A549 (cell line): ENCODE results near the gene MLANA. TPM values are rescaled to one million over a fixed set of nuclear protein-coding genes. Genes with fewer than 3 reads are reported as not detected.
A peak's percentile ranks its signal among the peaks of the same experiment; 100 is the strongest.

ENCODE experiments used
- ATAC-seq, 2 experiments: fragments of 200-7000 bp in 1 of 2; fragments of >200 bp in 1 of 2; cut with Nextera tagmentation in 1 of 2; cut with Tn5 transposase in 1 of 2; 3 replicates each; pipeline versions ENCODE4 v1.8.0 to v1.9.1; 2018 to 2020; ENCODE audit warnings: mild to moderate bottlenecking in 1 of 2, moderate library complexity in 1 of 2
- CTCF ChIA-PET: fragments of 300-600 bp; sonication (Branson Sonifier 250); formaldehyde crosslinking; extraction: SDS; loops from one replicate; lab custom pipeline; 2021; ENCODE audit warnings: antibody characterized with exemption, inconsistent platforms; lab: Yijun Ruan, JAX
- POLR2A ChIA-PET: fragments of 350-600 bp; formaldehyde crosslinking; extraction: SDS; loops from one replicate; lab custom pipeline; 2021; ENCODE audit warnings: antibody characterized with exemption, inconsistent platforms; lab: Yijun Ruan, JAX
- DNase-seq, 2 experiments: peaks; one replicate each; pipeline versions ENCODE4 v3.0.0 to v3.0.0-alpha.2; 2011 to 2016; ENCODE audit warnings: low read depth in 1 of 2, low spot score in 1 of 2
- FAIRE-seq: peaks from 2 replicates; lab custom pipeline; 2011; peaks lifted over from hg19 to GRCh38; lab: Jason Lieb, UNC
- H3K27ac ChIP-seq, 2 experiments: fragments of >200 bp; sonication (Bioruptor Twin); formaldehyde crosslinking; 3 replicates each; pipeline ENCODE4 v1.5.1; 2016 to 2017
- H3K4me1 ChIP-seq: fragments of >200 bp; sonication (Bioruptor Twin); formaldehyde crosslinking; 3 replicates; pipeline ENCODE4 v1.6.1; 2016
- H3K4me2 ChIP-seq: fragments of >200 bp; sonication (Bioruptor Twin); formaldehyde crosslinking; 3 replicates; pipeline ENCODE4 v1.6.1; 2016
- H3K4me3 ChIP-seq: fragments of >200 bp; sonication (Bioruptor Twin); formaldehyde crosslinking; 3 replicates; pipeline ENCODE4 v1.5.1; 2016
- H3K9me3 ChIP-seq: fragments of >200 bp; sonication (Bioruptor Twin); formaldehyde crosslinking; 3 replicates; pipeline ENCODE4 v1.6.1; 2016
- FOSB ChIP-seq: fragments of 250-450 bp; sonication (Bioruptor Pico); IDR thresholded peaks from 2 replicates; pipeline ENCODE4 v1.5.0; 2020; ENCODE audit warnings: mild to moderate bottlenecking, moderate library complexity
- GATA3 ChIP-seq: IDR thresholded peaks from 2 replicates; pipeline ENCODE4 v1.6.1; 2012; ENCODE audit warnings: borderline replicate concordance
- HDAC2 ChIP-seq: fragments of 200-600 bp; sonication (generic); IDR thresholded peaks from 2 replicates; pipeline ENCODE4 v1.6.1; 2016
- HEYL ChIP-seq: fragments of 250-450 bp; sonication (Bioruptor Pico); IDR thresholded peaks from 2 replicates; pipeline ENCODE4 v1.8.0; 2021; ENCODE audit warnings: mild to moderate bottlenecking, moderate library complexity
- HOXB5 ChIP-seq: fragments of 250-450 bp; sonication (Bioruptor Pico); IDR thresholded peaks from 2 replicates; pipeline ENCODE4 v1.5.0; 2020; ENCODE audit warnings: mild to moderate bottlenecking, moderate library complexity
- JUNB ChIP-seq: fragments of >200 bp; sonication (Bioruptor Twin); formaldehyde crosslinking; IDR thresholded peaks from 2 replicates; pipeline ENCODE4 v1.6.1; 2016
- NR3C1 ChIP-seq: fragments of >200 bp; sonication (Bioruptor Twin); formaldehyde crosslinking; IDR thresholded peaks from 3 replicates; pipeline ENCODE4 v1.6.1; 2017
- PHF8 ChIP-seq: fragments of 200-600 bp; sonication (generic); IDR thresholded peaks from 2 replicates; pipeline ENCODE4 v1.6.1; 2016; ENCODE audit warnings: low read depth, mild to moderate bottlenecking, antibody characterized with exemption, moderate library complexity, borderline replicate concordance
- POLR2A ChIP-seq: IDR thresholded peaks from 2 replicates; pipeline ENCODE4 v1.6.1; 2012; ENCODE audit warnings: mild to moderate bottlenecking, low read length
- RAD21 ChIP-seq, 2 experiments: fragments of >200 bp in 1 of 2; sonication (Bioruptor Twin) in 1 of 2; formaldehyde crosslinking in 1 of 2; IDR thresholded peaks in 1 of 2; conservative IDR thresholded peaks in 1 of 2; 2 replicates in 1 of 2; 3 replicates in 1 of 2; pipeline ENCODE4 v1.6.1; 2012 to 2018; ENCODE audit warnings: inconsistent platforms in 1 of 2
- RARB ChIP-seq: fragments of 250-450 bp; sonication (Bioruptor Pico); IDR thresholded peaks from 2 replicates; pipeline ENCODE4 v1.8.0; 2021; ENCODE audit warnings: mild to moderate bottlenecking, moderate library complexity
- RCOR1 ChIP-seq: fragments of 150-350 bp; IDR thresholded peaks from 2 replicates; pipeline ENCODE4 v1.6.1; 2014; ENCODE audit warnings: antibody characterized with exemption, low read length, low read depth
- SREBF2 ChIP-seq: fragments of 450-650 bp; IDR thresholded peaks from 2 replicates; pipeline ENCODE4 v1.6.1; 2014; ENCODE audit warnings: mild to moderate bottlenecking, moderate library complexity
- ZFP36 ChIP-seq: fragments of 450-650 bp; IDR thresholded peaks from 2 replicates; pipeline ENCODE4 v1.6.1; 2014; ENCODE audit warnings: borderline replicate concordance; ENCODE audit not compliant: partially characterized antibody
- WGBS: methylation state at CpG from one replicate; pipeline ENCODE4 v1.1.6; 2017; ENCODE audit errors: missing lambda C conversion rate; 5-methylcytosine and 5-hydroxymethylcytosine counted together
- polyA plus RNA-seq, 4 experiments: library from polyadenylated mRNA; depleted of rRNA in 3 of 4; stranded (reverse); fragments of >200 nt; fragmentation: RNase III in 1 of 4; extraction: RNeasy Plus Mini Kit Qiagen cat#74134 plus additional on column Dnase treatment in 1 of 4; gene quantifications; 2 replicates in 3 of 4; 3 replicates in 1 of 4; pipeline ENCODE4 v1.2.3, GENCODE V29; 2011 to 2017
- TF ChIP-seq, protein P1 (sequence below): fragments of 250-450 bp; sonication (Bioruptor Pico); IDR thresholded peaks from 2 replicates; pipeline ENCODE4 v1.5.0; 2021; ENCODE audit warnings: mild to moderate bottlenecking, moderate library complexity, borderline replicate concordance
- TF ChIP-seq, protein P2 (sequence below): fragments of 150-350 bp; IDR thresholded peaks from 2 replicates; pipeline ENCODE4 v1.6.1; 2014; ENCODE audit warnings: low read depth, mild to moderate bottlenecking, low read length
- TF ChIP-seq, protein P3 (sequence below): fragments of 450-650 bp; IDR thresholded peaks from 2 replicates; pipeline ENCODE4 v1.6.1; 2014; ENCODE audit warnings: antibody characterized with exemption
- TF ChIP-seq, protein P4 (sequence below): fragments of >200 bp; sonication (Bioruptor Twin); formaldehyde crosslinking; IDR thresholded peaks from 3 replicates; pipeline ENCODE4 v1.5.1; 2016
- TF ChIP-seq, protein P5 (sequence below): fragments of 200-600 bp; sonication (generic); IDR thresholded peaks from 2 replicates; pipeline ENCODE4 v1.6.1; 2016; ENCODE audit warnings: antibody characterized with exemption, mild to moderate bottlenecking, moderate library complexity
- TF ChIP-seq, protein P6 (sequence below): IDR thresholded peaks from 2 replicates; pipeline ENCODE4 v1.6.1; 2012; ENCODE audit warnings: low read depth, borderline replicate concordance

Gene MLANA
- polyA plus RNA-seq, 2 of the 4 experiments (the other 2 are of a cell fraction) = not detected

DNA sequence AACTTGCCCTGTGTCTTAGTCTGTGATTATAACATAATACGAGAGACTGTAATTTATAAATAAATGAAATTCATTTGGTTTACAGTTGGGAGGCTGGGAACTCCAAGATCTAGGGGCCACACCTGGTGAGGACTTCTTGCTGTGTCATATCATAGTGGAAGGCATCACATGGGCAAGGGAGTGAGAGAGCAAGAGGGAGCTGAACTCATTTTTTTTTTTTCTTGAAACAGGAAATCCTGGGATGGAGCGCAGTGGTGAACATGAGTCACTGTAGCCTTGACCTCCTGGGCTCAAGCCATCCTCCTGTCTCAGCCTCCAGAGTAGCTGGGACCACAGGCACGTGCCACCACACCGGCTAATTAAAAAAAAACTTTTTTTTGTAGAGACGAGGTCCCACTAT is 7.2 kb downstream of the MLANA start:
- FAIRE-seq = no peak
- H3K9me3 ChIP-seq = no peaks in the 10 kb centered on the region
- no peak overlapping the region for H3K4me3 ChIP-seq
- no peak for TF ChIP-seq NR3C1
- TF ChIP-seq HOXB5 = no peak
- no peak for TF ChIP-seq RARB (CRISPR knock-in tag)
- TF ChIP-seq, protein P1, sequence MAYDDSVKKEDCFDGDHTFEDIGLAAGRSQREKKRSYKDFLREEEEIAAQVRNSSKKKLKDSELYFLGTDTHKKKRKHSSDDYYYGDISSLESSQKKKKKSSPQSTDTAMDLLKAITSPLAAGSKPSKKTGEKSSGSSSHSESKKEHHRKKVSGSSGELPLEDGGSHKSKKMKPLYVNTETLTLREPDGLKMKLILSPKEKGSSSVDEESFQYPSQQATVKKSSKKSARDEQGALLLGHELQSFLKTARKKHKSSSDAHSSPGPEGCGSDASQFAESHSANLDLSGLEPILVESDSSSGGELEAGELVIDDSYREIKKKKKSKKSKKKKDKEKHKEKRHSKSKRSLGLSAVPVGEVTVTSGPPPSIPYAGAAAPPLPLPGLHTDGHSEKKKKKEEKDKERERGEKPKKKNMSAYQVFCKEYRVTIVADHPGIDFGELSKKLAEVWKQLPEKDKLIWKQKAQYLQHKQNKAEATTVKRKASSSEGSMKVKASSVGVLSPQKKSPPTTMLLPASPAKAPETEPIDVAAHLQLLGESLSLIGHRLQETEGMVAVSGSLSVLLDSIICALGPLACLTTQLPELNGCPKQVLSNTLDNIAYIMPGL (CRISPR knock-in tag) = no peak
- no peak for TF ChIP-seq HDAC2
- TF ChIP-seq PHF8 = no peak
- TF ChIP-seq, protein P2, sequence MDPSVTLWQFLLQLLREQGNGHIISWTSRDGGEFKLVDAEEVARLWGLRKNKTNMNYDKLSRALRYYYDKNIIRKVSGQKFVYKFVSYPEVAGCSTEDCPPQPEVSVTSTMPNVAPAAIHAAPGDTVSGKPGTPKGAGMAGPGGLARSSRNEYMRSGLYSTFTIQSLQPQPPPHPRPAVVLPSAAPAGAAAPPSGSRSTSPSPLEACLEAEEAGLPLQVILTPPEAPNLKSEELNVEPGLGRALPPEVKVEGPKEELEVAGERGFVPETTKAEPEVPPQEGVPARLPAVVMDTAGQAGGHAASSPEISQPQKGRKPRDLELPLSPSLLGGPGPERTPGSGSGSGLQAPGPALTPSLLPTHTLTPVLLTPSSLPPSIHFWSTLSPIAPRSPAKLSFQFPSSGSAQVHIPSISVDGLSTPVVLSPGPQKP = no peak
- TF ChIP-seq, protein P3, sequence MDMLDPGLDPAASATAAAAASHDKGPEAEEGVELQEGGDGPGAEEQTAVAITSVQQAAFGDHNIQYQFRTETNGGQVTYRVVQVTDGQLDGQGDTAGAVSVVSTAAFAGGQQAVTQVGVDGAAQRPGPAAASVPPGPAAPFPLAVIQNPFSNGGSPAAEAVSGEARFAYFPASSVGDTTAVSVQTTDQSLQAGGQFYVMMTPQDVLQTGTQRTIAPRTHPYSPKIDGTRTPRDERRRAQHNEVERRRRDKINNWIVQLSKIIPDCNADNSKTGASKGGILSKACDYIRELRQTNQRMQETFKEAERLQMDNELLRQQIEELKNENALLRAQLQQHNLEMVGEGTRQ = no peak
- TF ChIP-seq GATA3 = no peak
- TF ChIP-seq HEYL = no peak
- TF ChIP-seq FOSB = no peak
- TF ChIP-seq RCOR1 = no peak
- no peak for TF ChIP-seq SREBF2
- TF ChIP-seq ZFP36 = no peak
- no peak for TF ChIP-seq POLR2A
- TF ChIP-seq, protein P4, sequence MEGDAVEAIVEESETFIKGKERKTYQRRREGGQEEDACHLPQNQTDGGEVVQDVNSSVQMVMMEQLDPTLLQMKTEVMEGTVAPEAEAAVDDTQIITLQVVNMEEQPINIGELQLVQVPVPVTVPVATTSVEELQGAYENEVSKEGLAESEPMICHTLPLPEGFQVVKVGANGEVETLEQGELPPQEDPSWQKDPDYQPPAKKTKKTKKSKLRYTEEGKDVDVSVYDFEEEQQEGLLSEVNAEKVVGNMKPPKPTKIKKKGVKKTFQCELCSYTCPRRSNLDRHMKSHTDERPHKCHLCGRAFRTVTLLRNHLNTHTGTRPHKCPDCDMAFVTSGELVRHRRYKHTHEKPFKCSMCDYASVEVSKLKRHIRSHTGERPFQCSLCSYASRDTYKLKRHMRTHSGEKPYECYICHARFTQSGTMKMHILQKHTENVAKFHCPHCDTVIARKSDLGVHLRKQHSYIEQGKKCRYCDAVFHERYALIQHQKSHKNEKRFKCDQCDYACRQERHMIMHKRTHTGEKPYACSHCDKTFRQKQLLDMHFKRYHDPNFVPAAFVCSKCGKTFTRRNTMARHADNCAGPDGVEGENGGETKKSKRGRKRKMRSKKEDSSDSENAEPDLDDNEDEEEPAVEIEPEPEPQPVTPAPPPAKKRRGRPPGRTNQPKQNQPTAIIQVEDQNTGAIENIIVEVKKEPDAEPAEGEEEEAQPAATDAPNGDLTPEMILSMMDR = no peak
- TF ChIP-seq, protein P5, sequence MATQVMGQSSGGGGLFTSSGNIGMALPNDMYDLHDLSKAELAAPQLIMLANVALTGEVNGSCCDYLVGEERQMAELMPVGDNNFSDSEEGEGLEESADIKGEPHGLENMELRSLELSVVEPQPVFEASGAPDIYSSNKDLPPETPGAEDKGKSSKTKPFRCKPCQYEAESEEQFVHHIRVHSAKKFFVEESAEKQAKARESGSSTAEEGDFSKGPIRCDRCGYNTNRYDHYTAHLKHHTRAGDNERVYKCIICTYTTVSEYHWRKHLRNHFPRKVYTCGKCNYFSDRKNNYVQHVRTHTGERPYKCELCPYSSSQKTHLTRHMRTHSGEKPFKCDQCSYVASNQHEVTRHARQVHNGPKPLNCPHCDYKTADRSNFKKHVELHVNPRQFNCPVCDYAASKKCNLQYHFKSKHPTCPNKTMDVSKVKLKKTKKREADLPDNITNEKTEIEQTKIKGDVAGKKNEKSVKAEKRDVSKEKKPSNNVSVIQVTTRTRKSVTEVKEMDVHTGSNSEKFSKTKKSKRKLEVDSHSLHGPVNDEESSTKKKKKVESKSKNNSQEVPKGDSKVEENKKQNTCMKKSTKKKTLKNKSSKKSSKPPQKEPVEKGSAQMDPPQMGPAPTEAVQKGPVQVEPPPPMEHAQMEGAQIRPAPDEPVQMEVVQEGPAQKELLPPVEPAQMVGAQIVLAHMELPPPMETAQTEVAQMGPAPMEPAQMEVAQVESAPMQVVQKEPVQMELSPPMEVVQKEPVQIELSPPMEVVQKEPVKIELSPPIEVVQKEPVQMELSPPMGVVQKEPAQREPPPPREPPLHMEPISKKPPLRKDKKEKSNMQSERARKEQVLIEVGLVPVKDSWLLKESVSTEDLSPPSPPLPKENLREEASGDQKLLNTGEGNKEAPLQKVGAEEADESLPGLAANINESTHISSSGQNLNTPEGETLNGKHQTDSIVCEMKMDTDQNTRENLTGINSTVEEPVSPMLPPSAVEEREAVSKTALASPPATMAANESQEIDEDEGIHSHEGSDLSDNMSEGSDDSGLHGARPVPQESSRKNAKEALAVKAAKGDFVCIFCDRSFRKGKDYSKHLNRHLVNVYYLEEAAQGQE = no peak
- TF ChIP-seq JUNB = no peak
- TF ChIP-seq, all 56 proteins: peak for 0
- ChIA-PET CTCF (interaction anchor here (1.3 to 12.8 kb wide), 5 partner anchors 11 to 97 kb away, joined by 3 to 102 read pairs (median 6); partner anchors contain the start of gene ERMP1), POLR2A (no interaction called here)
- Histone ChIP-seq H3K4me2 (no peak overlapping the region), H3K27ac (no peak overlapping the region), H3K4me1 (peaks cover 23% of the 10 kb centered on the region)
- DNase-seq = no peak
- ATAC-seq = no peak
- WGBS = 92% methylated on average over 5 of the region's 5 CpGs

DNA sequence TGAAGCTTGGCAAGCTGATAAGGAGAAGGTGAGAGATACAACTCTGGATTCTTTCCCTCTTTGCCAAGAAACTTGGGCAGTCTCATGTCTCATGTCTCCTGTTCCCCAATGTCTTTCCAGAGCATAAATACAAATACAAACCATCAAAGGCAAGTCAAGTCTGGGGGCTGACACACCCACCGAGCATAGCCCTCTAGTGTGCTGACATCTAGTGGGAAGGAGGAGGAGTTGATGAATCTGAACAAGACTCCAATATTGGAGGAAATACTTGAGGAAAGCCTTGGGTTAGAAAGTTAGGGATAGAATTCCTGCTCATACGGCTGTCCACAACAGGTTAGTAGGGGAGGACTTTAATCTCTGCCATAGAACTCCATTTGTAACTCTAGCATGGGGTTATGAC is 8.6 kb downstream of the MLANA start:
- ATAC-seq (peak in 1 of 2 experiments; percentile 74; a peak in 3 of 6 replicates), DNase-seq (peak in 1 of 2 experiments; percentile 36)
- CTCF ChIA-PET = interaction anchor here (0.8 to 12.8 kb wide), 6 partner anchors 13 to 407 kb away, joined by 3 to 102 read pairs (median 6); partner anchors contain the start of gene ERMP1
- H3K4me2 ChIP-seq = no peak overlapping the region
- WGBS = 48% methylated on average over 2 of the region's 2 CpGs
- TF ChIP-seq GATA3 (no peak), RAD21 (conservative IDR thresholded peaks at IDR 0.05 in 1 of 2, IDR thresholded peaks at IDR 0.05 in 1 of 2) (peak; percentile 34 to 60; a peak in 4 of 5 replicates)
- TF ChIP-seq, protein P4 = peak; percentile 16; the same call in 1 of the 3 replicates
- TF ChIP-seq, protein P6, sequence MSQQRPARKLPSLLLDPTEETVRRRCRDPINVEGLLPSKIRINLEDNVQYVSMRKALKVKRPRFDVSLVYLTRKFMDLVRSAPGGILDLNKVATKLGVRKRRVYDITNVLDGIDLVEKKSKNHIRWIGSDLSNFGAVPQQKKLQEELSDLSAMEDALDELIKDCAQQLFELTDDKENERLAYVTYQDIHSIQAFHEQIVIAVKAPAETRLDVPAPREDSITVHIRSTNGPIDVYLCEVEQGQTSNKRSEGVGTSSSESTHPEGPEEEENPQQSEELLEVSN = no peak
- TF ChIP-seq, all 56 proteins: peak for 2
- POLR2A ChIA-PET = no interaction called here
- FAIRE-seq = no peak
- H3K4me3 ChIP-seq = no peak overlapping the region
- H3K9me3 ChIP-seq = no peaks in the 10 kb centered on the region
- no peak overlapping the region for H3K27ac ChIP-seq
- peaks cover 9% of the 10 kb centered on the region for H3K4me1 ChIP-seq
